Peyer's patch (tissue), 4 donors: ENCODE results near the gene DCTD. TPM values are rescaled to one million over a fixed set of nuclear protein-coding genes. Genes with fewer than 3 reads are reported as not detected.

Source experiments
- DNase-seq, 3 donors: peaks; one replicate each; pipeline ENCODE4 v3.0.0-alpha.2; 2017 to 2019
- H3K27ac ChIP-seq, 4 donors: fragments of 200-600 bp; sonication (generic); one replicate each; pipeline ENCODE4 v1.5.1; 2016 to 2019
- H3K27me3 ChIP-seq, 2 donors: fragments of 200-600 bp; sonication (generic); one replicate each; pipeline ENCODE4 v1.5.1; 2019
- H3K36me3 ChIP-seq, 3 donors: fragments of 200-600 bp; sonication (generic); one replicate each; pipeline ENCODE4 v1.5.1; 2016 to 2019
- H3K4me1 ChIP-seq, 4 donors: fragments of 200-600 bp; sonication (generic); one replicate each; pipeline ENCODE4 v1.5.1; 2016 to 2019
- H3K4me3 ChIP-seq, 4 donors: fragments of 200-600 bp; sonication (generic); 1 replicate in 3 of 4; 2 replicates in 1 of 4; pipeline ENCODE4 v1.5.1; 2016 to 2019; ENCODE audit warnings: mild to moderate bottlenecking in 1 of 4
- H3K9me3 ChIP-seq, 4 donors: fragments of 200-600 bp; sonication (generic); one replicate each; pipeline ENCODE4 v1.5.1; 2016 to 2019; ENCODE audit warnings: mild to moderate bottlenecking in 1 of 4
- POLR2A ChIP-seq, 2 donors: fragments of 450-650 bp; IDR thresholded peaks; one replicate each; pipeline ENCODE4 v1.5.1; 2017; ENCODE audit warnings: antibody characterized with exemption in 2 of 2, mild to moderate bottlenecking in 2 of 2, moderate library complexity in 2 of 2
- total RNA-seq, 4 donors: library from RNA; depleted of rRNA; stranded (reverse); fragments of >200 nt; gene quantifications; one replicate each; pipeline ENCODE4 v1.1.0, GENCODE V29; 2016
- TF ChIP-seq, protein P1 (sequence below), 6 experiments: fragments of 450-650 bp in 4 of 6; fragments of 200-600 bp in 2 of 6; sonication (generic) in 1 of 6; IDR thresholded peaks; one replicate each; pipeline ENCODE4 v1.5.1; 2017 to 2019; ENCODE audit warnings: antibody characterized with exemption in 6 of 6, mild to moderate bottlenecking in 3 of 6, moderate library complexity in 1 of 6

Gene DCTD
- total RNA-seq, 4 donors from 2014 or later = 21.7 to 42.1 (median 28.4) TPM

DNA sequence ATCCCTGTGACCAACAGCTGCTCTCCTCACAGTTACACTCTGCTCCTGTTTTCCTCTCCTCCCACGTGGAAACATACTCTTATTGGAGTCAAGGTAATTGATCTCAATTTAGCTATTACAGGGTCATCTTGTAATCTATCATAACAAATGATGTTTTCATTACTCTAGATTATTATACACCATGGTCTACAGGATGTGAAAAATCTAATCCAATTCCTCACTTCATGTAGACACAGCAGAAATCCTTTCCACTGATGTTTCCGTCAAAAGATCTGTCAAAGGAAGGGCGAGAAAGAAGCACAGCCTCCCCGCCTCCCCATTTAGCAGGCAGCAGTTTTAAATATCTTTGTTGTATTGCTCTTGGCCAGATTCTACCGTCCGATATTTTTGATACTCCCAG, 13.7 kb upstream of the DCTD start:
- H3K4me1 ChIP-seq = no peaks in the 10 kb centered on the region
- H3K36me3 ChIP-seq = no peaks in the 10 kb centered on the region
- TF ChIP-seq, protein P1, sequence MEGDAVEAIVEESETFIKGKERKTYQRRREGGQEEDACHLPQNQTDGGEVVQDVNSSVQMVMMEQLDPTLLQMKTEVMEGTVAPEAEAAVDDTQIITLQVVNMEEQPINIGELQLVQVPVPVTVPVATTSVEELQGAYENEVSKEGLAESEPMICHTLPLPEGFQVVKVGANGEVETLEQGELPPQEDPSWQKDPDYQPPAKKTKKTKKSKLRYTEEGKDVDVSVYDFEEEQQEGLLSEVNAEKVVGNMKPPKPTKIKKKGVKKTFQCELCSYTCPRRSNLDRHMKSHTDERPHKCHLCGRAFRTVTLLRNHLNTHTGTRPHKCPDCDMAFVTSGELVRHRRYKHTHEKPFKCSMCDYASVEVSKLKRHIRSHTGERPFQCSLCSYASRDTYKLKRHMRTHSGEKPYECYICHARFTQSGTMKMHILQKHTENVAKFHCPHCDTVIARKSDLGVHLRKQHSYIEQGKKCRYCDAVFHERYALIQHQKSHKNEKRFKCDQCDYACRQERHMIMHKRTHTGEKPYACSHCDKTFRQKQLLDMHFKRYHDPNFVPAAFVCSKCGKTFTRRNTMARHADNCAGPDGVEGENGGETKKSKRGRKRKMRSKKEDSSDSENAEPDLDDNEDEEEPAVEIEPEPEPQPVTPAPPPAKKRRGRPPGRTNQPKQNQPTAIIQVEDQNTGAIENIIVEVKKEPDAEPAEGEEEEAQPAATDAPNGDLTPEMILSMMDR (IDR thresholded peaks at IDR 0.05) = no peak
- TF ChIP-seq POLR2A (IDR thresholded peaks at IDR 0.05) = no peak
- H3K9me3 ChIP-seq = no peaks in the 10 kb centered on the region
- H3K4me3 ChIP-seq = no peak overlapping the region
- H3K27me3 ChIP-seq = no peaks in the 10 kb centered on the region
- no peak for DNase-seq
- no peak overlapping the region for H3K27ac ChIP-seq

DNA sequence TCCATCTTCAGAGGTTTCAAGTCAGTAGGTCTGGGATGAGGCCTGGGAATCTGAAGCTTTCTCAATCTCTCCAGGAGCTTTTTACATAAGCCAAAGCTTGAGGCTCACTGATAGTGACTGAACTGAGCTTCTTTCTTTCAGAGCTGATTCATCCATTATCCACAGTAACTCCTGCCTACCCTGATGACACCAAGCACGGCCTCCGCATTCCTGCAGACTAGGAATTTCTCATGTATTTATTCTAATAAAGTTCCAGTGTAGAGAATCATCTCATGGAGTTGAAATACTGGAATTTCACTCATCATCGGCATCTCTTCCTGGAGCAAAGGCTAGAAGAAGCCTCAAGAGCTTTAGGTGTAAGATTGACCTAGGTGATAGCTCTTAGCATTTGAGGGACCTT, 12.1 kb upstream of the DCTD start:
- no peak for DNase-seq
- Histone ChIP-seq H3K27ac (no peak overlapping the region), H3K4me3 (no peak overlapping the region), H3K27me3 (no peaks in the 10 kb centered on the region), H3K4me1 (no peaks in the 10 kb centered on the region), H3K9me3 (no peaks in the 10 kb centered on the region), H3K36me3 (no peaks in the 10 kb centered on the region)
- TF ChIP-seq POLR2A (IDR thresholded peaks at IDR 0.05) = no peak
- TF ChIP-seq, protein P1 (IDR thresholded peaks at IDR 0.05) = no peak

- Histone ChIP-seq H3K4me3 (no peak overlapping the region), H3K36me3 (no peaks in the 10 kb centered on the region), H3K27me3 (no peaks in the 10 kb centered on the region), H3K9me3 (no peaks in the 10 kb centered on the region), H3K27ac (no peak overlapping the region), H3K4me1 (no peaks in the 10 kb centered on the region)
- no peak for TF ChIP-seq POLR2A (IDR thresholded peaks at IDR 0.05)
- TF ChIP-seq, protein P1 (IDR thresholded peaks at IDR 0.05) = no peak
- DNase-seq = no peak
Observed at GRCh38 chr4:182928061-182928460, 10.9 kb upstream of the DCTD start.

- H3K27me3 ChIP-seq = no peaks in the 10 kb centered on the region
- TF ChIP-seq, protein P1 (IDR thresholded peaks at IDR 0.05) = no peak
- TF ChIP-seq POLR2A (IDR thresholded peaks at IDR 0.05) = no peak
- no peak for DNase-seq
- peaks cover 0 to 4% (median 0%) of the 10 kb centered on the region in 4 donors for H3K4me1 ChIP-seq
- no peaks in the 10 kb centered on the region for H3K9me3 ChIP-seq
- H3K36me3 ChIP-seq = no peaks in the 10 kb centered on the region
- no peak overlapping the region for H3K27ac ChIP-seq
- no peak overlapping the region for H3K4me3 ChIP-seq
Observed at GRCh38 chr4:182927505-182927904, 10.3 kb upstream of the DCTD start.

DNA sequence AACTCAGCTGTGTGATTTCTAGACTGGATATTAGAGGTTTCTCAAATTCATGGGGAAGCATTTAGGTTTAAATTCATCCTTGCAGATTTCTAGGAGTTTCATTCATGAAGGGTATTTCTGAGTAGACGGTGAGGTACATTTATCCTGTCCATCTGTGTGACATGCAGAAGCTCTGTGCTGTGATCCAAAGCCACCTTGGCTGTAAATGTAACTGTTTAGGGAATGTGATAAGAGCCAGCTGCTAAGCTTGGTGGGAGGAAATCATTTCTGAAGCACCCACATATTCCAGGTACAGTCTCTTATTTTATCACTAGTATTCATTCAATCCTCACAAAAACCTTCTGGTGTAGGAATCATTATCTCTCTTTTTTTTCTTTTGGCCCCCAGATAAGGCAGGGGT, 8.7 kb upstream of the DCTD start:
- Histone ChIP-seq H3K36me3 (no peaks in the 10 kb centered on the region), H3K4me3 (no peak overlapping the region), H3K27ac (no peak overlapping the region), H3K4me1 (peaks cover 0 to 6% (median 0%) of the 10 kb centered on the region in 4 donors), H3K27me3 (no peaks in the 10 kb centered on the region), H3K9me3 (no peaks in the 10 kb centered on the region)
- TF ChIP-seq, protein P1 (IDR thresholded peaks at IDR 0.05) = no peak
- TF ChIP-seq POLR2A (IDR thresholded peaks at IDR 0.05) = no peak
- no peak for DNase-seq

- Histone ChIP-seq H3K27me3 (no peaks in the 10 kb centered on the region), H3K4me3 (no peak overlapping the region)
- DNase-seq = peak; percentile 63 to 90 (median 73)
Observed at GRCh38 chr4:182925298-182925757, 8.1 kb upstream of the DCTD start.

More at GRCh38 chr4:182925298-182925757, 8.1 kb upstream of the DCTD start:
- Histone ChIP-seq H3K36me3 (no peaks in the 10 kb centered on the region), H3K9me3 (no peaks in the 10 kb centered on the region), H3K4me1 (peaks cover 0 to 6% (median 0%) of the 10 kb centered on the region in 4 donors), H3K27ac (no peak overlapping the region)
- no peak for TF ChIP-seq POLR2A (IDR thresholded peaks at IDR 0.05)
- TF ChIP-seq, protein P1 (IDR thresholded peaks at IDR 0.05) = peak in 5 of 6 experiments; percentile 30 to 66 (median 63)
